ENCODE data around the gene SEPHS1. TPM values are rescaled to one million over a fixed set of nuclear protein-coding genes. Genes with fewer than 3 reads are reported as not detected.

The SEPHS1 gene, protein sequence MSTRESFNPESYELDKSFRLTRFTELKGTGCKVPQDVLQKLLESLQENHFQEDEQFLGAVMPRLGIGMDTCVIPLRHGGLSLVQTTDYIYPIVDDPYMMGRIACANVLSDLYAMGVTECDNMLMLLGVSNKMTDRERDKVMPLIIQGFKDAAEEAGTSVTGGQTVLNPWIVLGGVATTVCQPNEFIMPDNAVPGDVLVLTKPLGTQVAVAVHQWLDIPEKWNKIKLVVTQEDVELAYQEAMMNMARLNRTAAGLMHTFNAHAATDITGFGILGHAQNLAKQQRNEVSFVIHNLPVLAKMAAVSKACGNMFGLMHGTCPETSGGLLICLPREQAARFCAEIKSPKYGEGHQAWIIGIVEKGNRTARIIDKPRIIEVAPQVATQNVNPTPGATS
- total RNA-seq (10 to 100 TPM; 31.8 to 38.3 (median 36.3) TPM), polyA plus RNA-seq (24.2 TPM)
- long read RNA-seq, donor 1, transcript SEPHS1-201 (9 exons, 3,273 nt) = major isoform, 27 of 130 reads
- long read RNA-seq, donor 1, partial matches to known transcripts = 12 of 130 reads
- long read RNA-seq, donor 1, other reads (novel, unspliced or antisense) = 89 of 130 reads
- long read RNA-seq, donor 2, transcript SEPHS1-201 (9 exons, 3,273 nt) = major isoform, 11 of 36 reads
- long read RNA-seq, donor 2, partial matches to known transcripts = 2 of 36 reads
- long read RNA-seq, donor 2, other reads (novel, unspliced or antisense) = 23 of 36 reads
- long read RNA-seq, donor 3, transcript SEPHS1-201 (9 exons, 3,273 nt) = major isoform, 31 of 49 reads
- long read RNA-seq, donor 3, partial matches to known transcripts = 11 of 49 reads
- long read RNA-seq, donor 3, other reads (novel, unspliced or antisense) = 5 of 49 reads
- long read RNA-seq, donor 4, transcript SEPHS1-201 (9 exons, 3,273 nt) = major isoform, 11 of 59 reads
- long read RNA-seq, donor 4, partial matches to known transcripts = 0 of 59 reads
- long read RNA-seq, donor 4, other reads (novel, unspliced or antisense) = 48 of 59 reads

GRCh38 chr10:13348216-13349017 lies at the start of gene SEPHS1:
Gene SEPHS1, minus strand, starts transcription at chr10:13348293. Its CDS starts 3,343 bp downstream, at chr10:13344950.
- no peaks in the 10 kb centered on the region for H3K4me1 ChIP-seq (ENCODE audit: control insufficient read depth, insufficient read depth, low read length)
- under 1% methylated on average over 65 of the region's 65 CpGs for WGBS
- peak; percentile 76 to 90 (median 90) for DNase-seq
- peak within 1 kb of the TSS; percentile 93 for H3K27ac ChIP-seq (ENCODE audit: low read length)
- peak within 1 kb of the TSS; percentile 97 for H3K4me3 ChIP-seq (ENCODE audit: low read length)
- H3K9me3 ChIP-seq (ENCODE audit: control insufficient read depth, low read length) = no peaks in the 10 kb centered on the region
- intact Hi-C loops (cut with DNase I) = no loop called here
- H3K27me3 ChIP-seq (ENCODE audit: control insufficient read depth, insufficient read depth) = no peaks in the 10 kb centered on the region
- peak; percentile 83 to 85 for ATAC-seq

DNA sequence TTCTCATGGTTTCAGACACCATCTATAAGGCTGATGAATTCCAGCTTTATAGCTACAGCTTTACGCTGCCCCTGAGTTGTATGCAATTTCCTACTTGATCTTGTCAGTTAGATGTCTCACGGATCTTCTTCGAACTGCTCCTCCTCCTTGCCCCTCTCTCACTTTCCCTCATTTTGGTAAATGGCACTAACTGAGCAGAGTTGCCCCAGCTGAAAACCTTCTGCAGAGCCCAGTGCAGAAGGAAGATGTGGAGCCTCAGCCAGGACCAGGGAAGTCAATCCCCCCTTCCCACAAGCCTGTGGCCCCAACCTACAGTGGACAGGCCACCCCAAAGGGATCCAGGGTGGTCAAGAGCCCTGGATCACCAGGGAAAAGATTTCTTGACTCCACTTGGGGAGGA lies 49.0 kb upstream of the SEPHS1 start:
- H3K27ac ChIP-seq (ENCODE audit: low read length) = no peak overlapping the region
- 96% methylated on average over 3 of the region's 3 CpGs for WGBS
- no peaks in the 10 kb centered on the region for H3K4me1 ChIP-seq (ENCODE audit: control insufficient read depth, insufficient read depth, low read length)
- no peak overlapping the region for H3K4me3 ChIP-seq (ENCODE audit: low read length)
- ATAC-seq = no peak
- no peaks in the 10 kb centered on the region for H3K27me3 ChIP-seq (ENCODE audit: control insufficient read depth, insufficient read depth)
- no peak for DNase-seq
- intact Hi-C loops (cut with DNase I) = no loop called here
- no peaks in the 10 kb centered on the region for H3K9me3 ChIP-seq (ENCODE audit: control insufficient read depth, low read length)

GRCh38 chr10:13396369-13396768 lies 48.3 kb upstream of the SEPHS1 start:
- no peaks in the 10 kb centered on the region for H3K9me3 ChIP-seq (ENCODE audit: control insufficient read depth, low read length)
- no peak overlapping the region for H3K4me3 ChIP-seq (ENCODE audit: low read length)
- intact Hi-C loops (cut with DNase I) = no loop called here
- no peaks in the 10 kb centered on the region for H3K27me3 ChIP-seq (ENCODE audit: control insufficient read depth, insufficient read depth)
- DNase-seq (no peak), ATAC-seq (no peak)
- no peak overlapping the region for H3K27ac ChIP-seq (ENCODE audit: low read length)
- H3K4me1 ChIP-seq (ENCODE audit: control insufficient read depth, insufficient read depth, low read length) = no peaks in the 10 kb centered on the region

DNA sequence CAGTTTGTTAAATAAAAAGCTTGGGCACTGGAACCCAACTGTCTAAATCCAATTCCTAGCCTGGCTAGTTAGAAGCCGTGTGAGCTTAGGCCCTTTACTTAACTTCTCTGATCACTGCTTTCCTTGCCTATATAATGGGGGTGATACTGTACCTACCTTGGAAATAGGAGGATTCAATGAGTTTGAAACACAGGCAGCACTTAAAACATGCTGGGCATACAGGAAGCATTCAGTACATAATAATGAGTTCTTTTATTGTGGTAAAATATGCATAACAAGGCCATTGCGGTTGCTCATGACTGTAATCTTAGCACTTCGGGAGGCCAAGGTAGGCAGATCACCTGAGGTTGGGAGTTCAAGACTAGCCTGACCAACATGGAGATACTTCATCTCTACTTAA lies 47.4 kb upstream of the SEPHS1 start:
- Histone ChIP-seq H3K4me1 (ENCODE audit: control insufficient read depth, insufficient read depth, low read length) (no peaks in the 10 kb centered on the region), H3K27me3 (ENCODE audit: control insufficient read depth, insufficient read depth) (no peaks in the 10 kb centered on the region), H3K4me3 (ENCODE audit: low read length) (no peak overlapping the region), H3K27ac (ENCODE audit: low read length) (no peak overlapping the region), H3K9me3 (ENCODE audit: control insufficient read depth, low read length) (no peaks in the 10 kb centered on the region)
- ATAC-seq (no peak), DNase-seq (no peak)
- 88% methylated on average over 3 of the region's 3 CpGs for WGBS
- intact Hi-C loops (cut with DNase I) = no loop called here

- H3K27me3 ChIP-seq (ENCODE audit: control insufficient read depth, insufficient read depth) = no peaks in the 10 kb centered on the region
- H3K4me3 ChIP-seq (ENCODE audit: low read length) = no peak overlapping the region
- no peak for ATAC-seq
- H3K4me1 ChIP-seq (ENCODE audit: control insufficient read depth, insufficient read depth, low read length) = no peaks in the 10 kb centered on the region
- intact Hi-C loops (cut with DNase I) = no loop called here
- no peak overlapping the region for H3K27ac ChIP-seq (ENCODE audit: low read length)
- no peak for DNase-seq
- H3K9me3 ChIP-seq (ENCODE audit: control insufficient read depth, low read length) = no peaks in the 10 kb centered on the region
- 43% methylated on average over 4 of the region's 4 CpGs for WGBS
Observed at GRCh38 chr10:13393640-13394039, 45.5 kb upstream of the SEPHS1 start.

GRCh38 chr10:13392701-13393100 lies 44.6 kb upstream of the SEPHS1 start:
- Histone ChIP-seq H3K4me3 (ENCODE audit: low read length) (no peak overlapping the region), H3K9me3 (ENCODE audit: control insufficient read depth, low read length) (no peaks in the 10 kb centered on the region), H3K27ac (ENCODE audit: low read length) (no peak overlapping the region), H3K27me3 (ENCODE audit: control insufficient read depth, insufficient read depth) (no peaks in the 10 kb centered on the region), H3K4me1 (ENCODE audit: control insufficient read depth, insufficient read depth, low read length) (no peaks in the 10 kb centered on the region)
- ATAC-seq = no peak
- 92% methylated on average over 5 of the region's 5 CpGs for WGBS
- no peak for DNase-seq
- intact Hi-C loops (cut with DNase I) = no loop called here

- WGBS = 44% methylated on average over 20 of the region's 20 CpGs
- no peak overlapping the region for H3K27ac ChIP-seq (ENCODE audit: low read length)
Observed at GRCh38 chr10:13390604-13391522, 42.8 kb upstream of the SEPHS1 start.

DNA sequence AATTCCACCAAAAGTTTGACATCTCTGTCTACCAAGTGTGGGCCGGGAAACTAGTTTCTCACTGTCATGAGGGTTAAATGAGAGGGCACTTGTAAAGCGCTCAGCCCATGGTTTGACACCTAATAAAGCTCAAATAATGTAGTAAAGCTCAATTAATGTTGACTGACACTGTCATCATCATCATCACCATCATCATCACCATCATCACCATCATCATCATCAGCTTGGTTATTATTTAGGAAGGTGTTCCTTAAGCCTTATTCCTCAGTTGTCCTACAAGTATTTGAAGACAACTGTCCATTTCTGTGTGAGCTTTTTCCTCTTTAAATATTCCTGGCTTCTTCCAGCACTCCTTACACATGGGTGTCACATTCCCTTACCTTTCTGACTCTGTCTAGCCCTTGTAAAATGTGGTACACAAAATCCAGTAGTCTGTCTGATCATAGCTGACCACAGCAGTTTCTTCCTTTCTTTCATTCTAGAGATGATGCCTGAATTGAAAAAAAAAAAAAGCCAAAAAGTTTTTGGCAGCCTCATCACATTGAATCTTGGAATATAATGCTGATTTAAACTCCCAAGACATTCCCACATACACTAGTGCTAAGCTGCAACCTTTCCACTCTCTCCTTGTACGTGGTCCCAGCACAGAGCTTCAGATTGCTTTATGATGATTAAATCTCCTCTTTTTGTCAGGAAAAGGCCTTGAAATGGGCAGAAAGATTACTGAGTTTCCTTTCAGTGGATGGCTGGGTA lies 40.6 kb upstream of the SEPHS1 start:
- ATAC-seq (no peak), DNase-seq (no peak)
- Histone ChIP-seq H3K27me3 (ENCODE audit: control insufficient read depth, insufficient read depth) (no peaks in the 10 kb centered on the region), H3K27ac (ENCODE audit: low read length) (no peak overlapping the region), H3K9me3 (ENCODE audit: control insufficient read depth, low read length) (no peaks in the 10 kb centered on the region), H3K4me1 (ENCODE audit: control insufficient read depth, insufficient read depth, low read length) (no peaks in the 10 kb centered on the region), H3K4me3 (ENCODE audit: low read length) (no peak overlapping the region)
- intact Hi-C loops (cut with DNase I) = no loop called here
- WGBS = 70% methylated on average over 3 of the region's 3 CpGs

More at GRCh38 chr10:13390604-13391522, 42.8 kb upstream of the SEPHS1 start:
- ATAC-seq (peak; percentile 40 to 77), DNase-seq (peak; percentile 23 to 64 (median 54))
- Histone ChIP-seq H3K9me3 (ENCODE audit: control insufficient read depth, low read length) (no peaks in the 10 kb centered on the region), H3K27me3 (ENCODE audit: control insufficient read depth, insufficient read depth) (no peaks in the 10 kb centered on the region), H3K4me3 (ENCODE audit: low read length) (no peak overlapping the region), H3K4me1 (ENCODE audit: control insufficient read depth, insufficient read depth, low read length) (no peaks in the 10 kb centered on the region)
- intact Hi-C loops (cut with DNase I) = no loop called here

GRCh38 chr10:13386021-13386420 lies 37.9 kb upstream of the SEPHS1 start:
- Histone ChIP-seq H3K4me3 (ENCODE audit: low read length) (no peak overlapping the region), H3K9me3 (ENCODE audit: control insufficient read depth, low read length) (no peaks in the 10 kb centered on the region), H3K27me3 (ENCODE audit: control insufficient read depth, insufficient read depth) (no peaks in the 10 kb centered on the region), H3K4me1 (ENCODE audit: control insufficient read depth, insufficient read depth, low read length) (no peaks in the 10 kb centered on the region), H3K27ac (ENCODE audit: low read length) (no peak overlapping the region)
- ATAC-seq (no peak), DNase-seq (no peak)
- 93% methylated on average over 7 of the region's 7 CpGs for WGBS
- intact Hi-C loops (cut with DNase I) = no loop called here
